ENCODE results near the gene PSTPIP1. TPM values are rescaled to one million over a fixed set of nuclear protein-coding genes. Genes with fewer than 3 reads are reported as not detected.
A peak's percentile ranks its signal among the peaks of the same experiment; 100 is the strongest.
"Not testable (repeated sequence)": the region's sequence is repeated elsewhere in the genome, so short reads cannot be mapped to it uniquely, and the experiment has no call there.

The PSTPIP1 gene
- polyA plus RNA-seq (2012; ENCODE audit: insufficient read depth, insufficient read length) = 10.3 TPM

DNA sequence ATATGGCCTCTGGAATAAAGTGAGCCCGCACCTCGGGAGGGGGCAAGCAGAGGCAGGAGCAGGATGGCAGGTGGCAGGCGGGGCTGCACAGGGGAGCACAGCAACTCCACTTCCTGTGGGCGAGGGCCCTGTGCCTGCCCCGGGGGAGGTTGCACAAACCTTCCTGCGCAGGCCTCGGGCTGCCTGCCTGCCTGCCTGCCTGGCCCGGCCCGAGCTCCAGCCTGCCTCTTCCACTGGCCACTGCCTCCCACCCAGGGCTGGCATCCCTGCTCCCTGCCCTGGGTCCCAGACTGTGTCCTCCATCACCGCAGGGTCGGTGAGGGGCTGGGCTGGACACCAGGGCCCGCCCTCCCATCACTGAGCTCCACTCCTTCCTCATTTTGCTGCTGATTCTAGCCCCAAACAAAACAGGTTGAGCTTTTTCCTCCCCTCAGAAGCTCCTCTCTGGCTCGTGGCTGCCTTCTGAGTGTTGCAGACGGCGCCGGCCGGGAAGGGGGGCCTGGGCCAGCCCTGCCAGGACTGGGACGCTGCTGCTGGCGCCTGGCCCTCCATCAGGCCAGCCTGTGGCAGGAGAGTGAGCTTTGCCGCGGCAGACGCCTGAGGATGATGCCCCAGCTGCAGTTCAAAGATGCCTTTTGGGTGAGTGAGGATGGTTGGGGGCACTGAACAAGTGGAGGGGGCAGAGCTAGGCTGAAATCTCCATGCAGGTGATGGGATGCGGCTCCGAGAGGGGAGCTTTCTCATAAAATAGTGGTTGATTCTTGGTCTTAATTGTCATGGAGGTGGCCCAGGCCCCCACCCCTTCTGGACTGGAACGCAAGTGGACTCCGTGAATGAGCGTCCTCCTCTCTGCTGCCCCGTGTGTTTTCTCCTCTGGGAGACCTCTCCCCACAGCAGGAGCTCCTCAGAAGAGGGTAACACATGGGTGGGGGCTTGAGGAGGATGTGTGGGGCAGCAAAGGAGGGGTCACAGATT lies at the start of gene PSTPIP1:
TSS of gene PSTPIP1 (plus strand) at position 156 of the 975 bp plus-strand sequence. CDS start at position 604, 448 bp downstream.
- peak; percentile 67 for DNase-seq (ENCODE audit: low read depth, low spot score)
- peak within 1 kb of the TSS; percentile 49 for H3K4me3 ChIP-seq (ENCODE audit: low read length)

DNA sequence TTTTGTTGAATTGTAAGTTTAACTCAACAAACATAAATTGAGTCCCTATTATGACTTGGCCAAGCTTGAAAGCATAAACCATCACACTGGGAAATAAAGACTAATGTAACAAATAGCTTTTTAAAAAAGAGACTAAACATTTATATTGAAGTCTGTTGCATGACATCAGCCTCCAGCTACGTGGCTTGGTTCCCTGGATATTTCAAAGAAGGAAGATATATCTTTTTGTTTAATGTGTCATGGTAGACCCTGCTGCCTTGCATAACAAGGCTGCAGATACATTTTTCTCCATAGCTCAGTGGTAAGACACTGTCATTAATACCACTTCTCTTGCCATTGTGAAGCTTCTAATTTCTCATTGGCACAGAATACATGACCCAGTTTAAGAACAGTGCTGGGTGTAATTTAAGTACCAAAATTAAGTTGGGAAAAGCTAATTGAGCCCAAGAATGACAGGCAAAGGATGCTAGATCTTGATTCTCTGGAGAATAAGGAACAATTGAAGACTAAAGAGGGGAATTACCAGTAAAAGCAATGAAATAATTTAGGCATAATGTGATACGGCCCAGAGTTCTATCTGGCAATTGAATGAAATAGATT lies 49.3 kb upstream of the PSTPIP1 start:
- H3K4me3 ChIP-seq (ENCODE audit: low read length) = no peak overlapping the region
- DNase-seq (ENCODE audit: low read depth, low spot score) = no peak

DNA sequence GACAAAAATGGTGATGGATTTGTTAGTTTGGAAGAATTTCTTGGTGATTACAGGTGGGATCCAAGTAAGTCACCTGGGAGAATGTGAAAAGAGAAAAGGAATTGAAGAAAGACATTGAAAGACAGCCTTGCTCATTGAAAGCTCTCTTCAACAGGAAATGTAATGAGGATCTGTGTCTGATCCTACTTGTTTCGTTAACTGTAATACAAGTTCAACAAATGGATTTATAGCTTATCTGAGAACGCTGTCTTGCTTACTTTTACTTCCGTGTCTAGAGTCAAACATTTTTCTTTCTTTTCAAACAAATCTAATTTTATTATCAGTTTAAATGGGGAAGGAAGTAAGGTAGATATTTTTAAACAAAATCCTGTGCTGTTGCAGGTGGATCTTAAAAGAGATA lies 47.5 kb upstream of the PSTPIP1 start:
- no peak overlapping the region for H3K4me3 ChIP-seq (ENCODE audit: low read length)
- no peak for DNase-seq (ENCODE audit: low read depth, low spot score)

DNA sequence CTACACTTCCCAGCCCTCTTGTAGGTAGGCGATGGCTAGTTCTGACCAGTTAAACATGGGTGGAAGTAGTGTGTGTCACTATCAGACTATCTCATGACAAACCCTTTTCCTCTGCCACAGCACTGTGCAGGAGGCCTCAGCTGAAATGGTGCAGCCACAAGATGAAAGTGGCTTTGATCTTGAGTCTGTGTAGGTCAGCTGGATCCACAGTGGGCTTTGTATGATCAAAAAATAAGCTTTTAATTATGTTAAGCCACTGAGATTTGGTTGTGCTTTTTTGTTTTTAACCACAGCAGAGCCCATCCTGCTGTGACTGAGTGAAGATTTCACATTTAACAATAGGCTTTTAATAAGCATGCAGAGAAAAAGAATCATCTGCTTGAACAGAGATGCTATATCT lies 43.7 kb upstream of the PSTPIP1 start:
- no peak overlapping the region for H3K4me3 ChIP-seq (ENCODE audit: low read length)
- peak; percentile 8 for DNase-seq (ENCODE audit: low read depth, low spot score)

DNA sequence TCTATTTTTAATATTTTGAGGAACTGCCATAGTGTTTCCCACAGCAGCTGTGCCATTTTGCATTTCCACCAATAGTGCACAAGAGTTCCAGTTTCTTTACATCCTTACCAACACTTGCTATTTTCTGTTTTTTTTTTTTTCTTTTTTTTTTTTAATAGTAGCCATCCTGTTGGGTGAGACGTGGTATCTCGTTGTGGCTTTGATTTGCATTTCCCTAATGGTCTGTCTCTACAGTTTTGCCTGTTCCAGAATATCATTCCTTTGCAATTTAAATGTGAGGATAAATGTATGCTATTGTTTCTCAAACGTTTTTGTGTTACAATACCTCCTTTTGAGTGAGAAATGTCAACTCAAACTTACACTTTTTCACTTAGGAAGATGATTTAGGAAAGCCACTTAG lies 41.0 kb upstream of the PSTPIP1 start:
- no peak for DNase-seq (ENCODE audit: low read depth, low spot score)
- no peak overlapping the region for H3K4me3 ChIP-seq (ENCODE audit: low read length)

DNA sequence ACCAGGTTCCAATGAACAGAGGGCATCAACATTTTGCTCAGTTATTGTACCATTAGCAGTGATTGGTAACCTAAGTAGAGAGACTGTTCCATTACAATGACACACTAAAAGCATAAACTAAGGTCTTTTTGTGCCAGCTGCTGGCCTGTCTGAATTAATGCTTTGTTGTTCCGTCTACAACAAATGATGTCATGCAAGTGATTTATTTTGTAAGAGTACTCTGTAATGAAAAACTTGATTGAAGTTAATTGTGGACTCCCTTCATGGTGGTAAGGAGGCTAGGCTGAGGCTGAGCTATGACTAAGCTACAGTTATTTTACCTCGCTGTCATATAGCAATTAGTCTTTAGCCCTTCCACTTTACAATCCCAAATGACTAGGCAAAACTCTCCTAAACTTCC lies 40.2 kb upstream of the PSTPIP1 start:
- no peak overlapping the region for H3K4me3 ChIP-seq (ENCODE audit: low read length)
- DNase-seq (ENCODE audit: low read depth, low spot score) = no peak

DNA sequence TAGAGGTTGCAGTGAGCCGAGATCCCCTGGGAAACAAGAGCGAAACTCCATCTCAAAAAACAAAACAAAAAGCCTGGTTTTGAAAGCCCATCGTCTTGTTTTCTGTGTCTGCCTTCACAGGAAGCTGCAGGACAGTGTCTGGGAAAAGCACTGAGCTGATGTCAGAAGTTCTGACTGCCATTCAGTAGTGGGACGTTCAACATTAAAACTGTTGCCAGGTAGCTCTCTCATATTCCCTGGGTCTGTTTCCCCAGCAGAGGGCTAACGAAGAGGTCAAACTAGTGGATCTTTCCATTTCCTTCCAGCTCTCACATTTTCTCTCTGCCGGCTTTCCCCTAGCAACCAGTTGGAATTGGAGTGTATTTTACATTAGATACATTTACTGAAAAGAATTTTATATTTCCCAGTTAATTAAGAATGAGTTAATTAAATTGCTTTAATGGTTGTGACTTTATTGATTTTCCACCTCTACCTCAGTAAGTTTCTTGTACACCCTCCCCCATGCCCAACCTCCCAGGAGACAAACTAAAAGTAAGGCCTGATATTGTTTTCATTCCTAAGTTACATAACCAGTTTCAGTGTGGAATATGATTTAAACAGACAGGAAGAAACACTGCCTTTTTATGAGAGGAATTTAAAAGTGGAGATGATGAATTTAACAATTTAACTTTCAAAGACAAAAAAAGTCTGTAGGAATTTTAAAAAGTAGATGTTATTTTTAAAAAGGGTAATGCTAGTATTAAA lies 33.5 kb upstream of the PSTPIP1 start:
- DNase-seq (ENCODE audit: low read depth, low spot score) = no peak
- no peak overlapping the region for H3K4me3 ChIP-seq (ENCODE audit: low read length)

DNA sequence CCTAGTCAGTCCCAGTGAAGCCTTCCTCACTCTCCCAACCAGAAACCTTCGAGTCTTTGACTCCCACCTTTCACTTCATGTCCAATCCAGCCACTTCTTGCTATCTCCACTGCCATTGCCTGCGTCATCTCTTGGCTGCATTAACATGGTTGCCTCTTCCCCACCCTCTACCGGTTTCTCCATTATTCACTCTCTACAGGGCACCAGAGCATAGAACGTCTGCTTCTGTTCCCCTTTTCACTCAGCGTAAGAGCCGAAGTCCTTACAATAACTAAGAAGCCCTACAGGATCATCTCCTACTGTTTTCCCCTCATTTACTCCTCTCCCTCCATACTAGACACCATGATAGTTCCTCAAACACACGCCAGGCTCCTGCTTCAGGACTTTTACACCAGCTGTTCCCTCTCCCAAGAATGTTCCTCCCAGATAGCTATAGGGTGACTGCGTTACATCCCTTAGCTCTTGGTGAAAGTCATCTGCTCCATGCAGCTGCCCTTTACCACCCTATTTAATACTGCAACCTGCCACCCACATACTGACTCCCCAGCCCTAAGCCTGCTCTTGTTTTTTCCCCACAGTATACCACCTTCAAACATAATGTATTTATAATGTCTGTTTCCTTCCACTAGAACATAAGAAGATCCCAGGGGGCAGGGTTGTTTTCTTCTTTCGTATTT lies 32.5 kb upstream of the PSTPIP1 start:
- DNase-seq (ENCODE audit: low read depth, low spot score) = no peak
- H3K4me3 ChIP-seq (ENCODE audit: low read length) = no peak overlapping the region

DNA sequence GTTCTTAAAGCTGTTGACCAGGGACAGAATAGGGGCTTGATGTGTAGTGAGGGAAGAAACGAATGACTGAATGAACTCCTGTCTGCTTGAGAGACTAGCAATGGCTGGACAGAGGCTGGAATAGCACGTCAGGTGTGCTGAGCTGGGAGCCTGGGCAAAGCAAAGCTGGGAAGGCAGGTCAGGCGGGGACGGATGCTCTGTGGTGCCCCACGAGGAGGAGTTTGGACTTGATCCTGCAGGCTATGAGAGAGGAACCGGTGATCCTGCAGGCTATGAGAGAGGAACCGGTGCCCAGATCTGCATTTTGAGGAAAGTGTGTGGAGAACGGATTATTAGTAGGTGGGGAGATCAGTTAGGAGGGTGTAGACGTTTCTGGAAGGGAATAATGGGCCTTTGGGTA lies 31.3 kb upstream of the PSTPIP1 start:
- no peak for DNase-seq (ENCODE audit: low read depth, low spot score)
- no peak overlapping the region for H3K4me3 ChIP-seq (ENCODE audit: low read length)

DNA sequence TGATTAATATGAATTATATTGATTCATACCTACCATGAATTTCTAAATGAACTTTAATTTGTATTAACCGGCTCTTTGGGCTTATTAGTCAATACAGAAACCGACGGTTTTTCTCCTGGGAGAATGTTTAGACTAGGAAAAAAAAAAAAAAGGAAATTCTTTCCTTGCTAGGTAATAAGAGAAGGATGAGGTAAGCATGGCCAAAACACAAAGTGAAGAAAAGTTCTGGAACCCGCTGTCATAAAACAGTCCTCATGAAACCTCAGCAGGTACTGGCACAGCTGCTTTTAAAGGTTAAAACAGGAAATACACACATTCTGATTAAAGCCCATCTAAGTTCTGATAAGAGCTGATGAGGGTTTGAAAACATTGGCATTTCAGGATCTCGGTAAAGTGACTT lies 30.8 kb upstream of the PSTPIP1 start:
- H3K4me3 ChIP-seq (ENCODE audit: low read length) = no peak overlapping the region
- no peak for DNase-seq (ENCODE audit: low read depth, low spot score)

DNA sequence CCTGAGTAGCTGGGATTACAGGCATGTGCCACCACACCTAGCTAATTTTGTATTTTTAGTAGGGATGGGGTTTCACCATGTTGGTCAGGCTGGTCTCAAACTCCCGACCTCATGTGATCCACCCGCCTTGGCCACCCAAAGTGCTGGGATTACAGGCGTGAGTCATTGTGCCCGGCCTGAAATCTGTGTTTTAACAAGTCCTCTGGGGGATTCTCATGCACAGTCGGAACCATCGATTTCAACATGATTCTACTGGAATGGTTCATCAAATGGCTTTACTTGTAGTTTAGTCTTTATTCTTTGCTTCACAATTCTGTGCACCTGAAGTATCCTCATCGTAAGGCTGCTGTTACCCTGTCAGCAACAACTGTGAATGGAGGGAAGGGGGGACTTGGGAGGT lies 28.9 kb upstream of the PSTPIP1 start:
- not testable (repeated sequence) for DNase-seq (ENCODE audit: low read depth, low spot score); H3K4me3 ChIP-seq (ENCODE audit: low read length)

DNA sequence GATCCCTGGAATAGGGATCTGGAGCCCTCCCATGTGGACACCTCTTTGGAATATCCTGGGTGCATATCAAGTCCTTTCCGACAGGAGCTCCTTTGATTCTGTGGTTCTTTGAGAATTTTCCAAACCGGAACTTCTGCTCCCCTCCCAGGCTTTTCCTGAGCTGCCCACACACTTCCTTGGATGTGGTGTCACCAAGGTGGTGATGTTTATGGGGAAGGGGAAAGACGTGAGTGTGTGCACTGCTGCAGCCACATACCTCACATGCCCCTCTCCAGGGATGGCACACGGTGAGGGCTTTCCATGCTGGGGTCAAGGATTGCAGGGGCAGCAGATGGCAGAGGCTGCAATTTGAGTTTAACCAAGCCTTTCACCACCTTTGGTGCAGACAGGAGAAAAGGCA lies 27.9 kb upstream of the PSTPIP1 start:
- no peak for DNase-seq (ENCODE audit: low read depth, low spot score)
- no peak overlapping the region for H3K4me3 ChIP-seq (ENCODE audit: low read length)

DNA sequence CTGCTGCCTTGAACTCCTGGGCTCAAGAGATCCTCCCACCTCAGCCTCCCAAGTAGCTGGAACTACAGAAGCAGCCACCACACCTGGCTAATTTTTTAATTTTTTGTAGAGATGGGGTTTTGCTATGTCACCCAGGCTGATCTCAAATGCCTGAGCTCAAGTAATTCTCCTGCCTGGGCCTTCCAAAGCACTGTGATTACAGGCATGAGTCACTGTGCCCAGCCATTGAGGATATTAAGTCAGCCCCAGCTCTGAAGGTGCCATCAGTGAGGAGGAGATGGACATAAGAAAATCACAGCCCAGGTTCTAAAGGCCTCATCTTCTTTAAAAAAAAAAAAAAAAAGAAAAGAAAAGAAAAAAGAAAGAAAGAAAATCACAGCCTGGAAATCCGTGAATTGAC lies 26.6 kb upstream of the PSTPIP1 start:
- H3K4me3 ChIP-seq (ENCODE audit: low read length) = no peak overlapping the region
- DNase-seq (ENCODE audit: low read depth, low spot score) = no peak

DNA sequence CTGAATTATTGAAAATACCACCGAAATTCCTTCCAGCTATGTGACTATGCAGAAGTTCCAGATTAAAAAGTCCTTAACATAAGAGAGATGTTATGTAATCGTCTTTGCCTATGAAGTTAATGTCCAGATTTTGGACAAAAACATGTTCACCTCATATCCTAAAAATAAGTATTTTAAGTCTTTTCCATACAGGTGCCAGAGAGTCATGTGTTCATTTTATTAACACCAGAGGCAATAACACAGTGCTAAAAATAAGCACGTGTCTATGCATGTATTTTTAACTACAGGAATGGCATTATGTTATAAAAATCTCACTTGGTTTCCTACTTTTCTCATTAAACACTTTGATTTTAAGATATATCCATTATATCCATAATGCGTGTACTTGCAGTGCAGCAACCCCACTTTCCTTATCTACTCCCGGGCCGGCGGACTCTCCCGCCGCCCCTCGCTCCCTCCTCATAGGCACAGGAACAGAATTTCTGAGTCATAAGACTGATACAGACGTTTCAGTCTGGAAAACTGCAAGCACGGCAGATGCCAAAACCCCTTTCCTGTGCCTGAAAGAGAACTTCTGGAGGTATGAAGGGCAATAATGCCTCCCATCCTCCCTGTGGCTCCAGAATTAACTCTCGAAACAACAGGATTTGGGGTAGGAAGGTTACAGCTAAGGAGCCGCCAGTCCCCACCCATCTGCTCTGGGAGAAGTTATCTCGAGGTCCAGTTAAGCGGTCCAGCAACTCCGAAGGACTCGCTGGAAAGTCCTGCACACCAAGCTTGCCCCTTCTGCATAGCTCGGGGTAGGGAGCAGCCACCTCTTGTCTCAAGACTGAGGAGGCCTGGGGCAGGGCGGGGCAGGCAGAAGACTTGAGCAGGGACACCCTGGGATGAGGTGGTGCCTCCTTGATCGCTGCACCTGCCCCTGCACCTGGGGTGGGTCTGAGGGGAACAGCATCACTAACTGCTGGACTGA lies 22.3 kb upstream of the PSTPIP1 start:
- H3K4me3 ChIP-seq (ENCODE audit: low read length) = no peak overlapping the region
- no peak for DNase-seq (ENCODE audit: low read depth, low spot score)

DNA sequence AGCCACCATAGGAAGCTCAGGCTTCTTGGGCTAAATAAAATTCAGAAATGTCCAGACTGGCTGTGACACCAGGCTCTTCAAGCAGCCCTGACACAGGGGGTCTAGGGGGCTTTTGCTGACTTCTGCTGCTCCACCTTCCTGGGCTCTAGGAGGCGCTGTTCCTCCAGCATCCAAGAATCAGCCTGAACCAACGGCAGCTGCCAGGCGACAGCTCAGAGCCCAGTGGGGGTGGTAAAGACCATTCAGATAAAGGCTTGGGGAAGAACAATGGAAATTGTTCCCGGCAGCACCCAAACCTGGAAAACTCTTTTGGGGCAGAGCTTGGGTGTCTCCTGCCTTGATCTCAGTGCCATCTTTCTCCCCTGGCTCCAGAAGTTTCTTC lies 21.6 kb upstream of the PSTPIP1 start:
- DNase-seq (ENCODE audit: low read depth, low spot score) = peak; percentile 41
- H3K4me3 ChIP-seq (ENCODE audit: low read length) = no peak overlapping the region

DNA sequence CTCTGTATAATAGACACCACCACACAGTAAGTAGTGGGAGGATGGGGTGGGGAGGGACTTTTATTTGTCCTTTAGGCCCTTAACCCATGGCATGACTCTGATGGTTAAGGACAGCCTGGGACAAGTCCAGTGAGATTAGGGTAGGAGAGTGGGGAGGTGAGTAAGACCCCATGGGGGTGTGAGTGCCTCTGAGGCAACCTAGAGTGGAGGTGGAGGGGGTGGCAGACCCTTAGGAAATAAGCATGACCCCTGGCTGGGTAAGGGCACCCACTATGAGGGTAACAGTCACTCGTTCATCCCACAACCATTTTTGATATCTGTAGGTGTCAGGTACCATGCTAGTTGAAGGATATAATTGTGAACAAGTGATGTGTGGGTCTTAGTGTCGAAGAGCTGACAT lies 21.0 kb upstream of the PSTPIP1 start:
- no peak overlapping the region for H3K4me3 ChIP-seq (ENCODE audit: low read length)
- DNase-seq (ENCODE audit: low read depth, low spot score) = no peak

DNA sequence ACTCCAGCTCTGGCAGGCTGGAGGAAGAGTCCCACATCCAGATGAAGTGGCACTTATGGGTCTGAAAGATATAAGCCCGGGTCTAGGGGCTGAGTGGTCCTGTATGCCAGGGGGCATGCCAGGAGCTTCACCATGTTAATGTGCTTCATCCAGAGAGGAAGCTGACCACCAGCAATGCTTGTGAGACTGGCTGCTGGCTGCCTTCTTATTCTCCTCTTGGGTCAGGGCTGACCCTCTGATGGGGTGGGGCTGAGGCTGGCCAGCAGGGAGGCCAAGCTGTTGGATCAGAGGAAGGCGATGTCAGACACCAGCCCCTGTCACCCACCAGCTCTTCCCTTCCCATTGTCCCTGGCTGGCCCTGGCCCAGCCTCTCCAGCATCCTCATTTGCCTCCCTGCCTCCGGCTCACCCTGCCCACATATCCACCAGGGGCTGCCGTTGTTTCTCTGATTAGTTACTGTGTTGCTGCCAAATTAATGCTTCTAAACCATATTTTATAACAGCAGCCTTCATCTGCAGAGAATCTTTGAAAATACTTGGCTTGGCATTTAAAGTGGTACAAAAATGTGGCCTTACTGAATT lies 20.4 kb upstream of the PSTPIP1 start:
- DNase-seq (ENCODE audit: low read depth, low spot score) = no peak
- no peak overlapping the region for H3K4me3 ChIP-seq (ENCODE audit: low read length)

DNA sequence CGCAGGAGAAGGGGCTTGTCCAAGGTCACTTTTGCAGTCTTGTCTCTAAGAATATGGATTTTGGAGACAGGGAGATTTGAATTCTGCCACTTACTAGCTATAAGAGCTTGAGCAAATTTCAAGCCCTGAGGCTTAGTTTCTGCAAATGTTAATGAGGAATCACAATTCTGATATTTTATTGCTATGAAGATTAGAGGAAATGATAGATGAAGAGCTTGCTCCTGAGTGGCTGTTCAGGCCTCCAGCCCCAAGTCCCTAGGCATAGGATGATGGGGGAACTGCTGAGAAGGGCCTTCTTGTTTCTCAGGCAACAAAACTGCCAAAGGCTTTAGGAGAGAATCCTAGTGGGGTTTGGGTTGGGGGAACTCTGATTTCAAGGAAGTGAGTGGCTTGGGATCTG lies 18.8 kb upstream of the PSTPIP1 start:
- no peak overlapping the region for H3K4me3 ChIP-seq (ENCODE audit: low read length)
- no peak for DNase-seq (ENCODE audit: low read depth, low spot score)

Data from Jurkat, Clone E6-1 (cell line).